GM21515 (cell line): Measurements from ENCODE around the gene HAAO.

ENCODE experiments used
- ATAC-seq: cut with Tn5 transposase; IDR thresholded peaks from one replicate; pipeline ENCODE4 v1.9.1; 2021; ENCODE audit not compliant: unreplicated experiment

Gene HAAO

DNA sequence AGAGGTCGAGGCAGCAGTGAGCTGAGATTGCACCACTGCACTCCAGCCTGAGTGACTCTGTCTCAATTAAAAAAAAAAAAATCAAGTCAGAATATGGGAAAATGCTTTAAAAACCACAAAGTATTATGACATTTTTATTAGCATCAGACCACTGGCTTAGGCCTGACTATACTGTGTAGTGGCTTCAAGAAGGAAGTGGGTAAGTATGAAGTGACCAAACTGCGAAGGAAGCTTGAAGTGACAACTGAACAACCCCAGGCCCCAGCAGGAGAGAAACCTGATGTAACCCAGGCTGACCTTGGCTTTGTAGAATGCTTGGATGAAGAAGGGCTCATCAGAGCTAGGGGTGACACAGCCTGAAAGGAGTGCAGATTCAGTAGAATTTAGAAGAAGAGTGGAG is 21.4 kb upstream of the HAAO start:
- ATAC-seq = no peak

DNA sequence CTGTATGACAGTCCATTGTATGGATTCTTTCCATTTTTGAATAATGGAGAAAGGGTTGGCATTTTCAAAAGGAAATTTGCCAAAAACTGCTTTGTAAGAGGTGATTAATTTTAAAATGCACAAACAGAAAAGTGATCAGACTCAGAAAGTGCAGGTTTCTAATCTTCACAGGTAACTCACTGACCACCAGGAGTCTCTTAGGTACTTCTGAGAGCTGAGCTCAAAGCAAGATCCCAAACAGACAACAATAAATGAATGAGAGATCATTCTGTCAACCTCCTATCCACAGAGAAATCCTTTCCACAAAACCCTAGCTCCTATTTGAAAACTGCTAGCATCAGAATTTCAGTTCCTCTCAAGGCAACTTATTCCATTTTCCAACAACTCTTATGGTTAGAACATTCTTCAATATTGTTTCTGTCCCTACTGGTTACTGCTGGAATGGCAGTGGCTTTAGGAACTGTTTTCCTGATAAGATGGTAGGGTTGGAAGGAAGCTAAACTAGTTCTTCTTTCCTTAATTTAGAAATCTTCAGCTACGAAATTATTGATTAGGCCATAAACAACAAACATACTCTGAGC is 20.6 kb upstream of the HAAO start:
- no peak for ATAC-seq

DNA sequence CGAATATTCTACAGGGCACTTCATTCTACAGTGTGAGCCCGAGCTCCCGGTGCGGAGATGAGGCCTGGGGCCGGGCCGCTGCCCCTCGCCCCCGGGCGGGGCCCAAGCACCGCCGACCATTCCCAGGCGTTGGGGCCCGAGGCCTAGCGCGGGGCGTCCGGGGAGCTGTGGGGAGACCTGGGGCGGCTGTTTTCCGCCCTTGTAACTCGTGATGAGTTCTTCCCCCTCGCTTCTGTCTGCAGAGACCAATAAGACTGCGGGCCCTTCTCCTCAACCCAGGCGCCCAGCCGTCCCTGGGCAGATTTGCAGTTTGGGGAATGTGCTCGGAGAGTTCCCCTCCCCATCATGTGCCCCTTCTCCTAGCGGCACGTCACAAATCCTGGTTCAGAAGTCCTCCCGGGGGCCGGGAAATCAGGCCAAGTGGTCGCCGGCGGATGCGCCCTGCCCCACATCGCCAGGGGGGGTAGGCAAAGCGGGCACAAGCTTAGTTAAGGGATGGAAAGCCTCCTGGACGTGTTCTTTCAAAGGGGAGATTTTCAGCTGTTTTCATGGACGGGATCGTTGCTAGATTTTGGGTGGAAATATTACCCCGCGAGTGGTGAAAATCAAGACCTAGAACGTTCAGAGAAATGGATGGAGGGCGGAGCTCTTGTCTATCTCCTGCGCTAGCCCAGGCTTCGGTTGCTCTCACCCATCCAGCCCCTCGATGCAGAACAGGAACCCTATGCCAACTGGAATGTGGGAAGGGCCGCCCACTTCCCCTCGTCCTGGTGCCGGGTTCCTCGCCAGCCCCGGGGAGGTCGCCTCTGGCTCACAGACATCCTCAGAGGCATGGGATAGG is 18.8 kb upstream of the HAAO start:
- peak; percentile 19 for ATAC-seq

DNA sequence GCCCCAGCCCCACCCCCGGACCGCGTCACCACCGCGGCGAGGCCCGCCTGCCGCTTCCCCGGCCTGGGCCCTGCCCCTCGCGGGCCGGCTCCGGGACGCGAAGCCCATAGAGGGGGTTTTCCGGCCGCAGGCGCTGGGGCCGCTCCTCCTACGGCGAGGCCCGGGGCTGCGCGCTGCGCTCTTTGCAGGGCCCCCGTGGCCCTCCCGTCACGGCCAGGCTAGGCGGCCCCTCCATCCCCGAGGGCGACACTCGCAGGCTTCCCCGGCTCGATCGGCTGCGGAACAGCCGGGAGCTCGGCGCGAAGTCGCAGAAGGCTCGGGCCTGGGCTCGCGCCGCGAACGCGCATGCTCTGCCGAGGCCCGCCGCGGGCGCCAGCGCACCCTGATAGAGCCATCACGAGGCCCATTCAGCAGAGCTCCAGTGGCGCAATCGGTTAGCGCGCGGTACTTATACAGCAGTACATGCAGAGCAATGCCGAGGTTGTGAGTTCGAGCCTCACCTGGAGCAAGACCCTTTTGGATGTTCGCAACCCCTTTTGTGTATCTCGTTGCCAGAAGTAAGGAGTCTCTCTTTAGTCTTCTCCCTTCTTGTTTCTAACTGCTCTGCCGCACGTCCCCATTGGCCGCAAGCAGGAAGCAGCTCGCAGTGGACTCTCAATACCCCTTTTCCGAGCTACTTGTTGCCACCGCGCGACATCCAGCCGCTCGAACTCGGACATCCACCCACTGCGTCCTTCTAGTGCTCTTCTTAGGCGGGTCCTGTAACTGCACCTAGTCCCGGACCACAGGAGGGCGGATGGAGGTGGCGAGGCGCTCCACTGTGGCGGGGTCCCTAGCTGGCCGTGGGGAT is 18.0 kb upstream of the HAAO start:
- ATAC-seq = peak; percentile 75

DNA sequence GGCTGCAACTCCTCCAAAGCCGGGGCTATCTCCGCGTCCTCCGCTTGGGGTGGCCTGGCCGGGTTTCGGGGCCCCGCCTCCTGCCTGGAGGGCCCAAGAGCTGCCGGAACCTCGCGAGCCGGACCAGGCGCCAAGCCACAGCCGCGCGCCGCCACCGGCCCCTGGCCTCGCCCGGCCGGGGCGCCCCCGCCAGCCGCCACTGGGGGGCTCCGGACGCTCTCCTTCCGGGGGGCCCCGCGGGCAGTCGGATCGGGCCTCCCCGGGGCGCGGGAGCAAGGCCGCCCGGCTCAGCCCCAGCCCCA is 17.4 kb upstream of the HAAO start:
- ATAC-seq = no peak

DNA sequence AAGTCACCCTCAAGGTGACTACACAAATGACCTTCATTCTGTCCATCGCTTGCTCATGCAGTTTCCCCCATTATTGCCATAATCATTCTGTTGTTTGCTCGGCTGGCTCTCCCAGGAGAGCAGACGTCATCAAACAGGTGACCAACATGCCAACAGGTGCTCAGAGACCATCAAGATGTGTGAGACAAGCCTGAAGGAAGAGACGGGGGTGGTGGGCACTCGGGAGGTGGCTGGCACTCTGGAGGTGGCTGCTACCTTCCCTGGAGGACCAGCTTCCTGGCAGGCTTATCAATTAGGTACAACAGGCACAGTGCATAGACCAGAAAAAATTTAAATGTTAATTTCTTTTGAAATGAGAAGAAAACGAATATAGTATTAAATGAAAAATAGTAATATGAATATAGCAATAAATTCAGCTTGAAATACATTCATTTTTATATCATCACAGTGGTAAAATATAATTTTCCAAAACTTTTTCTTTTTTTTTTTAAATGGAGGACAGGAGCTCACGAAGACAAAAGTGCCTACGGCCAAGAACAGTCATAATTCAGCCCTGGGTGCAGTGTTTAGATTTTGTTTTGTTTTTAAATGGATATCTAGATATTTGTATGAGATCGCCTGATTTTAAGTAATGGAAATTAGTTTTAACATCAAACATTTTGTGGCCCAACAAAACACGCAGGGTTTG is 16.9 kb upstream of the HAAO start:
- ATAC-seq = no peak

DNA sequence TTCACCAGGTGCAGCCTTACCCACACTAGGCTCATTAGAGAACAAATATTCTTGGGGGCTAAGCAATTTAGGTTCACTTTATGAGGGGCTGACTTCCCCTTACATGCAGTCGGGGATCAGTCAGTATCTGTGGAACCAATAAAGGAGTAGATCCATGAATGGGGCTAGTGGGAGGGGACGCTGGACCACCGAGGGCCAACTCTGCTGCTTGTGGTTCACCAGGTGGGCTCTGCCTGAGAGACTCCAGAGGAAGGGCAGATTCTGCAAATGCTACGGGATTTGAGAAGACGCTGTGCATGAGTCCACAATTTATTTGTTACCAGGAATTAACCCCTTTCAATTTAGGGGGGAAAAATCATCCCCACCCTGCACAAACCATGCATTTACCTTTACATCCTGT is 15.9 kb upstream of the HAAO start:
- no peak for ATAC-seq

DNA sequence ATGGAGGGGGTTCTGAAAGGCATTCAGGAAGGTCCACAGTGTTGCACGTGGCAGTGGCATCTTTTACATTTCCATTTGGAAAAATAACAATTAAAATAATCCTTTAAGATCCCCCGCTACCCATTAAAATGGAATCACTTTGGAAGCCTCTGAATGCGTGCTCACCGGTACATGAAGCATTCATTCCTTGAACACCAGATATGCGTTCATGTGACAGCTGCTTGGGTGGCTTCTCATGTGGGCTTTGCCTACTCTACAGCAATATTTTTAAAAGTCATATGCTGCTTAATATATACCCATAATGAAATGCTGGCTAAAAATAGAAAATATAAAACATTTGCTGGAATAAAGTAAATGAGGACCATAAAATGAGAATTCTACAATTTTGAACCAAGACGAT is 14.4 kb upstream of the HAAO start:
- no peak for ATAC-seq

DNA sequence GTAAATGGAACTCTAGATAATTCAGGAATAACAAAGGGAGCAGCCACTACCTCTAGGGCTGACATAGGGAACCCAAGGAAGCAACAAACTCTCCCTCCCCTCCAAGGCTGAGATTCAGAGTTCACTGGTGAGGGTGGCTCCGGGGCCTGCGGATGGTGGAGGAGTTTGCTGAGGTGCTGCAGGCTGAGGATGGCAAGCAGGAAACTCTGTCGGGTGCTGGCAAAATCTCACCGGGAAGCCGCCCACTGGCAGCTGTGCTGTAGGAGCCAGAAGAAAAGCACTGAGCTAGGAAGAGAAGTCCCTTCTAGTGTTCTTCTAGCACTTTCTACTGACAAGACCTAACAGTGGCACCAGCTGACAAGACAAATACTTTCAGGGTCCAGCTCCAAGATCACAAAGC is 12.5 kb upstream of the HAAO start:
- ATAC-seq = no peak

DNA sequence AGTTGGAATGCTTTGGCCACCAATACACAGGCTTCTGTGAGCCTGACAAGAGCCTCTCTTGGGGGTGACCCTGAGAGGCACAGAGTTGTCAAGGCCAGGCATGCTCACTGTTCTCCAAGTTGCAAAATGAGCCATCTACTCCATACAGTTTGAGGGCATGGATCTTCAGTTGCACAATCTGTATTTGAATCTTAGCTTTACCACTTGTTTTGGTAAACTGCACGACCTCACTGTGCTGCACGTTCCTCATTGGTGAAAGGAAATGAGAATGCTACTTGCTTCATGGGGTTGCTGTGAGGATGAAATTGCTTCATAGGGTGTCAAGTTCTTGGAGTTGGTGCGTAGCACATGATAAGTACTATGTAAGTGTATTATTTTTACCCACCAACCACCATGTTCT is 12.0 kb upstream of the HAAO start:
- no peak for ATAC-seq

DNA sequence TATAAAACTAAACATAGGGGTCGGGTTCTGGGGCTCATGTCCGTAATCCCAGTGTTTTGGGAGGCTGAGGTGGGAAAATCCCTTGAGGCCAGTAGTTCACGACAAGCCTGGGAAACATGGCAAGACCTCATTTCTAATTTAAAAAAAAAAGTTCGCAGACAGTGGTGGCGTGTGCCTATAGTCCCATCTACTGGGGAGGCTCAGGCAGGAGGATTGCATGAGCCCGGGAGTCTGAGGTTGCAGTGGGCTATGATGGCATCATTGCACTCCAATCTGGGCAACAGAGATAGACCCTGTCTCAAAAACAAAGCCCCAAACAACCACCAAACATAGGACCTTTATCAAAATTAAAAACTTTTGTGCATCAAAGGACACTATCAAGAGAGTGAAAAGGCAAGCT is 9.8 kb upstream of the HAAO start:
- ATAC-seq = no peak

DNA sequence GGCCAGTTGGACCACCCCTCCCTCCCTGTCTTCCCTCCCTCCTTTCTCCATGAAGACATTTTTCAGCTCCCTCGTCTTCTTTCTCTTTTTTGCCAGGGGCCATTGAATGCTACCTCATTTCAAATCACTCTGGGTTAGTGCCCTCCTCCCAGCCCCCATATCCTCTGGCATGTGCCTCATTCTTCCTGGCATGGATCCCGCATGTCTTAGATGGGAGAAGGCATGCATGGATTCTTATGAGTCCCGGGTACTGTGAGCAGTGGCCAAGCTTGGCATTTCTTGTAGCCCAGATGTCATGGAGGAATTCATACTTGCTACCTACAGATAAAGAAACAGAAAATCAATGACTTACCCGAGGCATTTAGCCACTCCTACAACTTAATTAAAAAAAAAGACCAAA is 9.0 kb upstream of the HAAO start:
- no peak for ATAC-seq

DNA sequence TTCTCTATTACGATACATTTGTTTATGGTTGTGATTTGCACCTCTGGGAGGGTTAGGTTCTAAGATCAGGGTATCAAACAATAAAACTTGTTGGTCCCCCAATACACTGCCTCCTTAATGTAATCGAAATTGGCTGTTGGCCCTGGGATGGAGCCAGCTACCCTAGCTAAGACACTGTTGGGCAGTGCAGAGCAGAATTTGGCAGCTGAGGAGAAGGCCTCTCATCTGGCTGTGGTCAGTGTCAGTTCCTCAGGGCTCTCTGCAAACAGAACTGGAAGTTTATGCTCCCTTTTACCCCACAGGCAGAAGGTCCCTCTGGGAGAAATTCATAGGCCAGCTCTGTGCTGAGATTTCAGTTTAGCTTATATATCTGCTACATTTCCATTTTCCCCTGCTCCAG is 8.6 kb upstream of the HAAO start:
- ATAC-seq = no peak

DNA sequence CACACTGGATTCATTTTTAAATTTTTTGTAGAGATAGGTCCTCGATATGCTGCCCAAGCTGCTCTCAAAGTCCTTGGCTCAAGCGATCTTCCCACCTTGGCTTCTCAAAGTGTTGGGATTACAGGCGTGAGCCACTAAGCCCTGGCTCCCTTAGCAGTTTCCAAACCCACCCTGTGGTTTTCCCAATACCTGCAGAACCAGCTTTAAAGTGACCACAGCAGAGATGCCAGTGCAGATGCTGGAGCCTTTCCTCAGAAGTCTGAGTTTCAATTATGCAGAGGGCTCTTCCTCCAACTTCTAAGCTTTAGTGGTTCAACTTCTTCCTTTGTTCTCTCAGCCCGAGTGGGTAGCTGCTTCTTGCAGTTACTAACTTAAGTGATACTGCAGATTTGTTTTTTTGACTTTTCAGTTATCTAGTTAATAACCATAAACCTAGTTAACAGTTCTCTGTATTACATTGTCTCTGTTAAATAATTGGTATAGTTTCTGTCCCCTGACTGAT is 8.1 kb upstream of the HAAO start:
- no peak for ATAC-seq

DNA sequence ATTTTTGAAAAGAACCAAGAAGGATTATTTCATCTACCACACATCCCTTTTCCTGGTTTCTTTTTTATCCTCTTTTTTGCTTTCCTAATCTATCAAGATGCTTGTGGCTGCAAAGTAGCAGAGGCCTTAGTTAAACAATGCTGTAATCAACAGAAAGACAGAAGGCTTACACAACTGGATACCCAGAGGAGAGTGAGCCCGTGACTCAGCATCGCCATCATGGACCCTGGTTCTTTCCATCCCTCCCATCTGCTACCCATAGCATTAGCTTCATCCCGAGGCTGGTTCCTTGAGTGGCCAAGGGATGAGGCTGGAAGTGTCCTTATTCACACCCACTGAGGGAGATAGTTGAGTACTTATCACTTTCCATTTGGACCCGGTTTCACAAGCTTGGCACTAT is 7.5 kb upstream of the HAAO start:
- ATAC-seq = no peak

DNA sequence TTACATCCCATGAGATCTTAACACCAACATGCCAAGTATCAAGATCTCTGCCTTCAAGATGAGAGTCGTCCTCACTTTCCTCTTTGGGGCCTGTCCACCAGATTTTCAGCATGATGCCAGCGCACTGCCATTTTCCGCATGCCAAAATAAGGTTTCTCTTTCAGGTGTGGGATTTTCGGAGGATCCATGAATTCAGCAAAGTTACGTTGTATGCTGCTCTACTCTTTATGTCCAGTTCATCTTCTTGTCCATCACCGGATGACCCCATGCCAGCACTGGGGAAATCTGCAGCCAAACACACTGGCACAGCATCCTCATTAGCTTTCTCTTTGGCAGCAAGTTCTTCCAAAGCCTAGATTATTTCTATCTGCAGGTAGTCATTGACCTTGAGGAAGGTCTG is 4.9 kb upstream of the HAAO start:
- ATAC-seq = no peak

DNA sequence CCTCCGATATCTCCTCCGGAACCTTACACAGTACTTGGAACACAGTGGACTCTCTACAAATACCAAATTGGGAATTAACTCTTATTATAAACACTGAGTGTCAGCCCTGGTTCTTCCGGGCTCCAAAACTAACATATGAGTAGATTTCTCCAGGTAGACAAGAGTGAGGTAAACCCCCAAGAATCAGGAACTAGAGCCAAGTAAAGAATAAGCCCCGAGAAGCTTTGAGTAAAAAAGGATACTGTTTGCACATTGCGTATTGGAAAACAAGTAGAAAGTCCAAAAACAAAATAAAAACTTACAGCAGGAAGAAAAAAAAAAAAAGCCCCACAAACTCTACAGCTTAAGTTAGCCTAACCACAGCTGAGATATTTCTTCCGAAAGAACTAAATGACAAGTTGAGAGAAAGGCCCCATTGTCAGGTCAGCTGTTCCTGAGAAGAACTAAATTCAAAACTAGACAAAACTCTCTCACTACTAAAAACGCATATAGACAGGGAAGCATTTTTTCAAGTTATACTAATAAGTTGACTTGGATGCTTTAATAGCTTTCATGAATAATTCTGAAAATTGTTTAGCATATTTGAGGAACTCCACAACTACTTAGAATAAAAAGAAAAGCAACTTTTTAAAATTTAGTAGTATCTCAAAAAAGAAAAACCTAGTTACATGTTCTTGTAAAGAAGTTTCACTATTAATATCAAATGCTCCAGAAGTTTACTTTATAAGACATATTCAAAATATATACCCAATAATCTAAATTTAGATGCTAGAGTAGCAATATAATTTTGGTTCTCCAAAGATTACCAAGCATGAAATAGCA is 4.3 kb upstream of the HAAO start:
- ATAC-seq = peak; percentile 29

DNA sequence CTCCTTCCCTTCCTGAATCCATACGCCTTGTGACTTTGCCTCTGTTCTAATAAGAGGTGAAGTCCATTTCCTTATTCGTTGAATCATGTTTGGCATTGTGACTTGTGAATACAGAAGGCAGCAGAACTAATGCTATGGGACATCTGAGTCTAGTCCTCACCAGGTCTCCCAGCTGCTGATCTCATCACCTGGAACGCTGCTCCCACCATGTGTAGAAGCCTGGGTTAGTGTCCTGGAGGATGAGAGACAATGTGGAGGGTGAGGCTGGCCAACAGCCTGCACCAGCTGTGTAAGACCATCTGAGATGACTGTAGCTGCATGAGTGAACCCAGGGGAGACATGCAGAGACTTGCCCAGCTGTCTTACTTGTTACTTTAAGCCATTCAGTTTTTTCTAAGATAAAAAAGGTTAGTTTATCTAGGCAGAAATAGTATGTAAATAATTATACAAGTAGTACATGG is 3.5 kb upstream of the HAAO start:
- peak; percentile 41 for ATAC-seq

DNA sequence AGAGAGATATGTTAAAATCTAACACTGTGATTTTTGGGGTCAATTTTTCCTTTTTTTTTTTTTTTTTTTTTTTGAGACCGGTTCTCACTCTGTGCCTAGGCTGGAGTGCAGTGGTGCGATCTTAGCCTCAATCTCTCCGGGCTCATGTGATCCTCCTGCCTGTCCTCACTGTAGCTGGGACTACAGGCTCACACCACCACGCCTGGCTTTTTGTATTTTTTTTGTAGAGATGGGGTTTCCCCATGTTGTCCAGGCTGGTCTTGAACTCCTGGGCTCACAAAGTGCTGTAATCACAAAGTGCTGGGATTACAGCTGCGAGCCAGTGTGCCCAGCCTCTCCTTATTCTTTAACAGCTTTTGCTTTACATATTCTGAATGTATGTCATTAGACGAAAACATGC is 2.9 kb upstream of the HAAO start:
- no peak for ATAC-seq

DNA sequence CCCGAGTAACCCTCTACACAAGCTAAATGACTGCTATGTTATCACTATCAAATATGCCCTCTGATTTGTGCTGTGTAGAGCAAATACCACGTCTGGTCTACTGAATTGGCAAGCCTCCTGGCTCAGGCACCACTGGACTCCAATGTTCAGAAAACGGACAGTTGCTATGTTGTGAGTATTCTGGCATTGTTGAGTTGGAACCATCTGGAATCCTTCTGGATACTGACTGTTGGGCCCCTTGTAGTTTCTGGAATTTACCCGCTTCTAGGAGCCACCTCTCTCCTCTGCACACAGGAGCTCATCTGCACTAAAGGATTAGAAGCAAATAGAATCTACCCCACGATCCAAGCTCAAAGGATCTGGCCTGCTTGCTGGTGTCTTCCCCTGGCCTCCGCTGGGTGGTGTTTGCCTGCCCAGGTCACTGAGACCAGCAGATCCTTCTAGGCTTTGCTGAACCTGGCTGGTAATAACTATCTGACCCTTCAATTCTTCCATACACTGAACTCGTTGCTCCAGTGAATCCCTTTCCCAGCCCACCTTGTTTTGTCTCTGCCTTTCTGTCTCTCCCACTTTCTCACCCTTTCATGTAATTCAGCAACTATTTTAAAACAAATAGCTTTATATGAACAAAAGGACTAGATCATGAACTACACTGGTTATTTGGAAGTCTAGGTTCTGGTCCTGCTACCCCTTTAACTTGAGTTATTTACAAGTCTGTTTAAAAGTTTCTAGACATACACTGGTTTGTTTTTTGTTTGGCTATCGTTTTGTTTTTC is 2.1 kb upstream of the HAAO start:
- no peak for ATAC-seq
